GM19467 (cell line): ENCODE results near the gene FTO.

Source experiments
- ATAC-seq: cut with Tn5 transposase; IDR thresholded peaks from one replicate; pipeline ENCODE4 v1.9.1; 2021; ENCODE audit warnings: mild to moderate bottlenecking, moderate library complexity; ENCODE audit not compliant: unreplicated experiment

Gene FTO

DNA sequence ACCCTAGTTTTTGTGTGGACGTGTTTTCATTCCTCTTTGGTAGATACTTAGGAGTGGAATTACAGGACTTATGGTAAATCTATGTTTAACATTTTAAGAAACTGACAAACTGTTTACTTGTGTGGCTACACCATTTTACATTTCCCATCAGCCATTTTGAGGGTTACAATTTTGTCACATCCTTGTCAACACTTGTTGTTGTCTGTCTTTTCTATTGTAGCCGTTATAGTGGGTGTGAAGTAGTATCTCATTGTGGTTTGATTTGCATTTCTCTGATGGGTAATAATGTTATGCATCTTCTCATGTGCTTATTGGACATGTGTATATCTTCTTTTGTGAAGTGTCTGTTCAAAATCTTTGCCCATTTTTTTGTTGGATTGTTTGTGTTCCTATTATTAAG is 4.5 kb downstream of the FTO start:
- no peak for ATAC-seq

DNA sequence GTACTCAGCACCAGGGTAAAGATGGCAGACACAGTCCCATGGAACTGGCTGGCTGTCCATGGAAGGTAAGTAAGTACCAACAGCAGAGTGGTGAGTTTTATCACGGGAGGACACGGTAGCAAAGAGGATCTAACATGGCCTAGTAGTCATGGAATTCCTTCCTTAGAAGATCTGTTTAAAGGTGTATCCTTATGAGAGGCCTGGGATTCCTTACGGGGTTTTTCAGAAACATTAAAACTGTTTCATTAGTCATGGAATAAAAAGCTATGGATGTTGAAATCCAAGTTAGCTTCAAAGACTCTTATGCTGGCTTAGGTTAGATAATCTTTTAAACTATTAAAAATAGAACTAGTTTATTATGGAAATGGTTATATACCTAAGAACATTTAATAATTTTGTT is 7.4 kb downstream of the FTO start:
- ATAC-seq: no peak

DNA sequence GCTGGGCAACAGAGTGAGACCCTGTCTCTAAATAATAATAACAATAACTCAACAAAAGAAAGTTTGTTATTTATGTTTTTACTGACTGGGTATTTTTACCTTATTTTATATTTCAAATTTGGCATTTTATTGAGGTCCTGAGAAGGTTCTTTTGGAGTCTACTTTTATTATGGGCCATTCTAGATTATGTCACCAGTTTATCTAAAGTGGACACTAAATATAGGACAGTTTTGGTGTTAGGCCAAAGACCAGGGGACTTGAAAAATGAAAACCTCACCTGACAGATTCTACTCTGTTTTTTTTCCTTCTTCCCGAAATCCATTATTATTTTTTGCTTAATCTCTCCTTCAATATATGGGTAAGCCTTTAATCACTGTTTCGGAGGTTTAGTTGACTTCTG is 8.1 kb downstream of the FTO start:
- ATAC-seq: no peak

DNA sequence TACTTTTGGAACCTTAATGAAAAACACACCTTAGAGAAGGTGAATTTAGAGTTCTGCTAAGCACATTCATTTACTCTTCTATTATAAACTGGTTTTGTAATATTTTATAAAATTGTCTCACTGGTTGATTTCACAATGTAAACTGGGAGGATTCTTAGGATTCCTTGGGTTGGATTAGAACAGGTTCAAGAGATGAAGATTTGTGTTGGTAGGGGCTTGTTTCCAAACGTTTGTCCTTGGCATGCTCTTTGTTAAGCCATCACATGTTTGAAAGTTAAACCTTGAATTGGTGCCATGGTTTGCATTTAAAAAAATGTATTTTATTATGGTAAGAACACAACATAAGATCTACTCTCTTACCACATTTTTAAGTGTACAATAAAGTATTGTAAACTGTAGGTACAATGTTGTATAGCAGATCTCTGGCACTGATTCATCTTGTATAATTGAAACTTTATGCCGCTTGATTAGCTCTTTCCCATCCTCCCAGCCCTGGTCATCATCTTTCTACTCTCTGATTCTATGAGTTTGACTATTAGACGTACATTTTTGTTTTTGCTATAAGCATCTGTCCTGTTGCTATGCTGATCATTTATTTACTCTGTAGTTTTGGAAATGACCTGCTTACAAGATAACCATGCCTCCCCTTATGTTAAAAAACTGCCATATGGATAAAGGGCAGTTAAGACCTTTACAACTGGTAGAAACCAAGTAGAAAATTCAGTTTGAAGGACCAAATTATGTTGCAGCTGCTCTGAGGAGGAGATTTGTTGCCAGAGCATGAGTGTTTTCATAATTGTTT is 9.6 kb downstream of the FTO start:
- ATAC-seq: no peak

DNA sequence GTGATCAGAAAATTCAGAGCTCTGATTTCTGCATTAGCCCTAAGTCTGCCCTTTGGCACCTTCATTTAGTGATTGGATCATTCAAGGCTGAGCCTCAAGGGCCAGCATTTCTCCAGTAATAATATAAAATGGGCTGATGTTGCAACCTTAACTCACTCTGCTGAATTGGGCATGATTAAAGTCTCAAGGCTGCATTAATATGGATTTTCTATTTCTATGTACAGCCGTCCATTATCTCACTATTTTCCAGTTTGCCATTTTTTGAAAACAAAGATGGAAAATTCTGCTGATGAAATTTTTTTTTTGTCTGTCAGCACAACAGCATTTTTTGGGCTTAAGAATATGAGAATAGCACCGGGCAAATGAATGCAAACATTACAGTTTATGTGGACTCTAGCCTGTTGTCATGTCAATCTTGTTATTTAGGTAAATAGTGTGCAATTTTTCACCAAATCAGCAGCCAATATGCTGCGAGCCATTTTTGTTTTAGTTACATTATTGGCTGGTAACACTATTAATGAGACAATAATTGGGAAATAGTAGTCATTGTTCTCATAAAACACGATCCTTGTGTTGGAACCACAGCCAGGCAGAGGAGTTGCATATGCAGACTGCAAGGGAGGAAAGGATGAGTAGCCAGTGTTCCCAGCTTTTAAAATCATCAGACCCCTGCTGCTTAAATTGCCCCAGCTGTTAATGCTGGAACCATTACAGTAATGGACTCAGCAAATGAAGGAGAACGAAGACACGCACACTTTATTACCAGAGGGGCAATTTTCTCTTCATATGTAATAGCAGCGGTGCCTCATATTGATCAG is 10.5 kb downstream of the FTO start:
- ATAC-seq: no peak

DNA sequence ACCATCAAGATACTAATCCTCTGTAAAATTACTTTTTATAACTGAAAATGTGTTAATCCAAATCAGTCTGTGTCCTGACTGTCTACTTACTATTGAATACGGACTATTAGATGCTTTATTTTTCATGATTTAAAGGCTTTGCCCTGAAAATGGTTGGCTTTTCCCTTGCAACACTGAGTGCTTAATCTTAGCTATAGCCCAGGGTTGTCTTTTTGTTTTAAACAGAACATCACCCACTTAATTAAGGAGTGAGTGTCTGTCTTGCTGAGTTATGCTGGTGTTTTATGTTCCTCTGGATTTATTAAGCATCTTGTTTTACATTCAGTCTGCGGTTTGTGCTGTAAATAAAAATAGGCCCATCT is 11.0 kb downstream of the FTO start:
- ATAC-seq: no peak

DNA sequence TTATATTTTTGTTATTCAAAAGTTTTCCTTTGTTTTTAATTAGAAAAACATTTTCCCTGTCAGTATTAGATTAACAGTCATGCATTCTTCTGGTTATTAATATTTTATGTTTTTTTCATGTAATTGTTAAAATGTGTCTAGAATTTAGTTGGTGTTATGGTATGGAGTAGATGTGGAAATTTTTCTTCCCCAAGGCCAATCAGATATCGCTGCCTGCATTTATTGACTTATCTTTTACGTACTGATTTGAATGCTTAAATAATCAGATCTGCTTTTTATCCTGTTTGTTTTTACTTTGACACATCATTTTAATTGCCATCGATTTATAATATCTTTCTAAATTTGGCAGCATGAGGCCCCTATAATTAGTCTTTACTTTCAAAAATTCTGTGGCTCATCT is 13.6 kb downstream of the FTO start:
- ATAC-seq: no peak

DNA sequence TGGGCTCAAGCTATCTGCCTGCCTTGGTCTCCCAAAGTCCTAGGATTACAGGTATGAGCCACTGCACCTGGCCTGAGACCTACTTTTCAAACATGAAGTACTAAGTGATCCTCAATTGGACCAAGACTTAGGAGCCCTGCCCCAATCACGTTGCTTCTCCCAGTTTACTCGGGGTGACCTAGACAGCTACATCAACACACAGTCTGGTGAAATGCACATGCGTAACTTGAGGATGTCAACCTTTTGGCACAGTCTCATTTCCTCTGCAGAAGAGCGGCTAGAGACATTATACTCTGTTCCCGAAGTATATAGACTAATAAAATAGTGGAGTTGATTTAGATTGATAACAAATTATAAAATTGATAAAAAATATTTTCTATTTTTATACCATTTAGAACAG is 17.1 kb downstream of the FTO start:
- ATAC-seq: no peak

DNA sequence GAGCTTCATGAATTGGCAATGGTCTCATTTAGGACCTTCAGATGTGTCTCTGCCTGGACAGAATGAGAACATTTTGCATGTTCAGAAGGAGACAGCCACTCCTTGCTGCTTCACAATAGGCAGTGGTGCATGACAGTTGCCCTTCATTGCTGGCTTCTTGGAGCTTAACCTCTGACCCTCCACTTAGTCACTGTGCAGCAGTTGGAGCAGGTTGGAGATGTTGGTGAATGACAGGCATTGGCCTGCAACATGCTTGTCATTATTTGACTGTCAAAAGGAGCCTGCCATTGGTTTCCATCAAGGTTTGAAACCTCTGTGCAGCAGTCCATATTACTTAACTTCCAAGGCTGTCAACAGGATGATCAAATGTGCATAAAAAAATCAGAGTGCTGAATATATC is 22.7 kb downstream of the FTO start:
- ATAC-seq: no peak

DNA sequence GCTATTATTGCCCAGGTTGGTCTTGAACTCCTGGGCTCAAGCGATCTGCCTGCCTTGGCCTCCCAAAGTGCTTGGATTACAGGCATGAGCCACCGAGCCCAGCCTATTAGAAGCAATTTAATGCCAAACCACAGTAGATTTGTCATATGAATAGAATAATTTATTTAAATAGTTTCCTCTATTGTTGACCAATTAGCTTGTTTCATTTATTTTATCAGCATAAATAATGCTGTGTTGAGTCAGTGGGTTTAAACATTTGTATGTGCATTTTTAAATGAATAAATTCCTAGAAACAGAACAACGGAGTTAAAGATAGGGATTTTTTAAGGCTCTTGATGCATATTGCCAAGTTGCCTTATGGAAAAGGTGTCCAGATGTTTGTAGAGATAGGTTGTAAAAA is 26.7 kb downstream of the FTO start:
- ATAC-seq: no peak

DNA sequence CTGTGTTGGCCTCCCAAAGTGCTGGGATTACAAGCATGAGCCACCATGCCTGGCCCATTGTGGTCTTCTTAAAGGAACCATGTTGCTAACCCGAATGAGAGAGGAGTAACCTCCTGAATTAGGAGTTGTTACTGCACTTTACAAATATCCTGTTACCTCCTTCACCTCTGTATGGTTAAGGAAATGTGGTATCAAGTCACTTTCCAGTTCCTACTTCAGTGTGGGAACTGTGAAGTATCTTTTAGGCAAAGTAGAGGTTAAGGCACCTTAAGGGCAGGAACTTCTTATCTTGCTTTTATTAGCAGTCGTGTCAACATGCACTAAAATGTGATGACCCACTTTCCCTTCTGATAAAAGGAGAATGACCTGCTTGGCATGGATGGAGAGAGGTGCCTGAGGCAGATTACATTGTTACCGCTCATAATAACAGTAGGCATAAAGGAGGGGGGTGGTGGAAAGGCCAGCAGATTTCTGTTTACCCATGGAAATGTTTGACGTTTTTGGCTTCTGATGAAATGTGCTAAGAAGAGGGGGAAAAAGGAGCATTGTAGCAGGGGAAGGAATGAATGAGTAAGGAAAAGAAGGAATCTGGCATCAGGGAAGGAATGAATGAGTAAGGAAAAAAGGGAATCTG is 28.5 kb downstream of the FTO start:
- no peak for ATAC-seq

DNA sequence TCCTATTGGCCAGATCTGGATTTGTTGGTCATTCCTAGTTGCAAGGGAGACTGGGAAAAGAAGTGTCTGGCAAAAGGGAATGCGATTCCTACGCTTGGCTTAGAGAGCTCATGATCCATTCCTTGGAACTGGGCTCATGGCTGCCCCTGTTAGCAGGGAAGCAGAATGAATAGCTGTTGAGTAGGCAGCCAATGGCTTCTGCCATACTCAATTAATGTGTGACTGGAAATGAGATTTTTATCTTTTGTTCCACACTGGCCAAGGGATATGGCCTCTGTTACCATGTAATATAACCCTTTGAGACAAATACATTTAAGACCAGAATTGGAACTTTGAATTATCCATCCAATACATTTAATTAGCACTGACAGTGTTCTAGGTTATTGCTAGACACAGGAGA is 31.0 kb downstream of the FTO start:
- ATAC-seq: no peak

DNA sequence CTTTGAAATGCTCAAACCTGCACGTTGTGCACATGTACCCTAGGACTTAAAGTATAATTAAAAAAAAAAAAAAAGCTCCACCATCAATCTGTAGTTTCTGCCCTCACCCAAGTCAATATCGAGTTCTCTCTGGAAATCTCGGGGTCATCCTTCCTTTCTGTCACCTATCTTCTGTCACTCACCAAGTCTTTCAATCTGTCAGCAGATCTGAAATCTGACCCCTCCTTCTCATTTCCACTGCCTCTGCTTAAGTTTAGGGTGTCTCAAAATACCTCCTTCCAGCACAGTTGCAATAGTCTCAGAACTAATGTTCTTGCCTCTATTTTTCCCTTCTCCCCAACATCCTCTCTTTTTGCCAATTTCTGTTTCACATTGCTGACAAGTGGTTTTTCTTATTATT is 32.3 kb downstream of the FTO start:
- no peak for ATAC-seq

DNA sequence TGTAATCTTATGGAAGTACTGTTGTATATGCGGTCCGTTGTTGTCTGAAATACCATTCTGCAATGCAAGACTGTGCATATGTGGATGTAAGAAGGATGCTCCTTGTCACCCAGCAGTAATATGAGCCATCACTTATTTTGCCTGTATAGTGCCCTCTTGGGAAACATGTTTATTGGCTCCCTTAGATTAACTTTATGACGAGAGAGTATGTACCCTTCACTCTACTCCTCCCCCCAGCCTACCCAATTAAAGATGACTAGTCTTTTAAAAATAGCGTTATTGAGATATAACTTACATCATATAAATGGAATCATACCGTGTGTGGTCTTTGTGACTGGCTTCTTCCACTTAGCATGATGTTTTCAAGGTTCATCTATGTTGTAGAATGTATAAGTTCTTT is 33.6 kb downstream of the FTO start:
- ATAC-seq: no peak

DNA sequence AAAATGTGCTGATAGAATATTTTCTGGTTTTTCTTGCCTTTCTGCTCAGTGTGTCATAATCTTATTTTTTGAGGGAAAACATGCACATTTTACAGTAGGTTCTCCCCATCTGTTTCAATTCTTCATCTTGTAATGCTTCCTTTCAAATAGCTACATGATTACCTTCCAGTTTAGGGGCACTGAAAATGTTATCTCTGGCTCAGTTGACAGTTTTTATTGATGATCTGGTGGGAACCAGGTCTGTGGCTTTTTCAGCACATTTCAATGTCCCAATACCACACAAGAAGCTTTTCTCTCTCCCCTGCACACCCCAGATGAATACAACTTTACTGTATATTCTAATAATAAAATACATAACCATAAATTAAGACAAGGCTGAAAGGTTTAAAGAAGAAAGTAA is 36.5 kb downstream of the FTO start:
- ATAC-seq: no peak

DNA sequence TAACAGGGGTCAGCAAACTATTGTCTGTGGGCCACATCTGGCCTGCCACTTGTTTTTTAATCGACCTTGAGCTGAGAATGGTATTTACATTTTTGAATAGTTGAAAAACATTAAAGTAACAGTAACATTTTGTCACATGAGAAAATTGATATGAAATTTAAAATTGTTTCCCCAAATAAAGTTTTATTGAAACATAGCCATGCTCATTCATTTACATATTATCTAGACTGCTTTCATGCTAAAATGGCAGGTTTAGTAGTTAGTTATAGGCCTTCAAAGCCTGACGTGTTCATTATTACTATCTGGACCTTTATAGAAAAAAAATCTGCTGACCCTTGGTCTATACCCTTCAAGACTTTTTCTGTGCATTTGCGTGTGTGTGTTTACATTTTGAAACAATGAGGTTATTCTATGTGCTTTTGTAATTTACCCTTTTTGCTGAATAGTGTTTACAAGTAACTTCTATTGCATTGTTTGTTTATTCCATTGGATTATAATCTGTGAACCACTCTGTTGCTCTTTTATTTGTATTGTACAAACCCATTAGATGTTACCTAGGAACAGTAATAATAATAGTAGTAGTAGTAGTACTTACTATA is 37.1 kb downstream of the FTO start:
- ATAC-seq: no peak

DNA sequence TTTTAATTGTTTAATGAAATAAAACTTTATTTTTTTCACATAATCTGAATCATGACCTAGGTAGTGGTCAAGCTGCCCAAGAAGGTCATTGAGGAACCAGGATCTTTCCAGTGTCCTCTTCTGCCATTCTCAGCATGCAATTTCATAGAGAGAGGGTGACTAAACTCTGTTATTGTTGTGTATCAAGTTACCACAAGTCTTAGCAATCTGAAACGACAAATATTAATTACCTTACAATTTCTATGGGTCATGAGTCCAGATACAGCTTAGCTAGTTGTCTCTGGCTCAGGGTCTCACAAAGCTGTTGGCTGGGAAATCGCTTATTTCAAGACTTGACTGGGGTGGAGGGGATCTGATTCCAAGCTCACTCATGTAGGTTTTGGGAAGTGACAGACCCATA is 37.6 kb downstream of the FTO start:
- no peak for ATAC-seq

DNA sequence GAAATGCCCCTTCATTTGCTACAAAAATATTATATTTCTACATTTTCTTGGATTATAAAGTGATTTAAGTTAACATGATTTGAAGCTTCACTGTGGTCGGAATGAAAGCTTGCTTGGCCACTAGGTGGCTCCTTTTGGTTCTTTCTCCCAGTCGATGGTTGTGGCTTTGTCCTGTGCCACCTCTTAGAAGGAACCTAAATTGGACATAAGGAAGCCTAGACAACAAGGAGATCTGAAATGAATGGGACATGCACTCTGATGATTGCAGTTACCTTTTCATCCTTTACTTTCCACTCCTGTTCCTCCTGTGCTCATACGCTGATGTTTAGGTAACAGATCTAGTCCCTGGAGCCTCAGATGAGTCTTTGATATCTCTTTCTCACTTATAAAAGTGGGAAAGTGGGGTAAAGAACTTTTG is 39.2 kb downstream of the FTO start:
- no peak for ATAC-seq

DNA sequence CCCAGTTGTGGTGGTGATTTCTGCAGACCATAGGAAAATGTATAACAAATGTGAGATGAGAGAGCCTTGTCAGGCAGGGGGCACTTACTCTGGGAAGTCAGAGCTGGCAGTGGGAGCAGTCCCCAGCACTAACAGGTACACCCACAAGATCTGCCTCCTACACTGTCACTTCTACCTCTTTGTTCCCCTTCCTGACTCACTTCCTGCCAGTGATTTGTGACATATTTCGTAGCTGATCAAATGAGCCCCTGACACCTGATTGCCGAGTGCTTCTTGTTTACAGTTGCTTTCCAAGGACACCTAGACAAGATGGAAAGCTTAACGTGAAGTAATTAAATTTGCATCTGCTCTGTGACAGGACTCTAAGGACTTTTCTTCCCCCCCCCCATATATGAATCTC is 40.5 kb downstream of the FTO start:
- no peak for ATAC-seq

DNA sequence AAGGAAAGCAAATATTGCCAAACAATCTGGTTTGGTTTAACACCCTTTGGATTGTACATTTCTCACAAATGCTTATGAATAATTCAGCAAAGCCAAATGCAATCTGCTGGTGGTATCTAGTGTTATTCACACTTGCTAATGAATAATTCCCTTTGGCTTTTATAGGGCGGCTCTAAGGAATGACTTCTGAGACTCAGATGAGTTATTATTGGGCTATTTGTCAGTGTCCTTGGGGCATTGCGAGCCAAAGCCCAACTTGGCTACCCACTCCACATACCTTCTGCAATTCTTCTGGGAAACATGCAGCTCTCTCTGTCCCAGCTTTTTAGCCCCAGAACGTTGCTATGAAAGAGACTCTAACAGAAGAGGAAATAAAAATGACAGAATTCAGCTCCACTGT is 41.1 kb downstream of the FTO start:
- no peak for ATAC-seq

DNA sequence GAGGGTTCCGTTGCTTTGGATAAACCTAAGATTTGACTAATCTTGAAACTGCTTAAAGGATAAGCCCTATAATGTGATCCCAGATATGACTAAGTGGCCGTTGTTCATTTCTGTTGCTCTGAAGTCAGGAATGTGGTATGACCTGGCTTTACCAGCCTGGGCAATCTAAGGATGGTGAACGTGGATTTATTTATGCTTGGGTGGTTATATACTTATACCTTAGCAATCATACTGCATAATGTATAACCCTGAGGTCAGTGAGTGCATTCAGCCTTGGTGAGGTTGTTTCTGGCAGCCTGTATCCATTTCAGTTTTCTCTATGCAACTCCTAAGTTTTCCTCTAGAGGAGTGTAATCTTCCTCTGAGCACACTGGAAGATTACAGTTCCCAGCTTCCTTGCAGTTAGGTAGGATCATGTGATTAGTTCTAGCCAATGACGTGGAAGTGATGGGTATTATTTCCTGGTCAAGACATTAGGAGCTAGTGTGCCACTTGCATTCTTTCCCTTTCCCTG is 41.9 kb downstream of the FTO start:
- ATAC-seq: no peak
